Endothelial cell (in vitro differentiated cells): ENCODE data around the gene TBL1XR1. TPM values are rescaled to one million over a fixed set of nuclear protein-coding genes. Genes with fewer than 3 reads are reported as not detected.
"Not testable (repeated sequence)": the region's sequence is repeated elsewhere in the genome, so short reads cannot be mapped to it uniquely, and the experiment has no call there.

Experiments used
- DNase-seq: peaks from one replicate; pipeline ENCODE4 v3.0.0; 2021; ENCODE audit warnings: low spot score
- H3K27ac Mint-ChIP-seq: one replicate; pipeline ENCODE4 v1.8.0; 2021; ENCODE audit warnings: mixed read lengths, inconsistent platforms; ENCODE audit not compliant: unreplicated experiment
- H3K27me3 Mint-ChIP-seq: one replicate; pipeline ENCODE4 v1.8.0; 2021; ENCODE audit warnings: mild to moderate bottlenecking, moderate library complexity, mixed read lengths, inconsistent platforms; ENCODE audit not compliant: unreplicated experiment
- H3K36me3 Mint-ChIP-seq: one replicate; pipeline ENCODE4 v1.8.0; 2021; ENCODE audit warnings: mild to moderate bottlenecking, low read depth, mixed read lengths, inconsistent platforms; ENCODE audit not compliant: unreplicated experiment
- H3K4me1 Mint-ChIP-seq: one replicate; pipeline ENCODE4 v1.8.0; 2021; ENCODE audit warnings: mild to moderate bottlenecking, mixed read lengths, inconsistent platforms; ENCODE audit not compliant: unreplicated experiment
- H3K4me3 Mint-ChIP-seq: one replicate; pipeline ENCODE4 v1.8.0; 2021; ENCODE audit warnings: mild to moderate bottlenecking, mixed read lengths, inconsistent platforms; ENCODE audit not compliant: unreplicated experiment
- H3K9me3 Mint-ChIP-seq: one replicate; pipeline ENCODE4 v1.8.0; 2021; ENCODE audit warnings: mixed read lengths, inconsistent platforms; ENCODE audit not compliant: unreplicated experiment
- CTCF ChIP-seq: fragments of 200-600 bp; sonication (generic); IDR thresholded peaks from one replicate; pipeline ENCODE4 v1.5.0; 2021; ENCODE audit warnings: antibody characterized with exemption; ENCODE audit not compliant: unreplicated experiment
- total RNA-seq: library from RNA; stranded (reverse); fragmentation: NEBNext Ultra II Directional; extraction: Animal tissue kit (Norgen Biotek cat#: 25700); gene quantifications from one replicate; pipeline ENCODE4 v1.2.1, GENCODE V29; 2021; ENCODE audit not compliant: unreplicated experiment

The TBL1XR1 gene
- total RNA-seq, 1 donor from 2014 or later: 156 TPM

GRCh38 chr3:177190756-177191681 lies 6.3 kb downstream of the TBL1XR1 start:
- DNase-seq: no peak
- Mint-ChIP-seq H3K27me3 (peaks cover 5% of the 10 kb centered on the region), H3K4me3 (no peak overlapping the region), H3K27ac (peak overlapping the region; percentile 62), H3K36me3 (peaks cover 14% of the 10 kb centered on the region), H3K9me3 (no peaks in the 10 kb centered on the region), H3K4me1 (peaks cover 37% of the 10 kb centered on the region)
- no peak for TF ChIP-seq CTCF

- Mint-ChIP-seq H3K36me3 (peaks cover 10% of the 10 kb centered on the region), H3K4me1 (peaks cover 37% of the 10 kb centered on the region), H3K27ac (peak overlapping the region; percentile 62)
- not testable (repeated sequence) for H3K9me3 Mint-ChIP-seq, H3K4me3 Mint-ChIP-seq, DNase-seq, H3K27me3 Mint-ChIP-seq
These were observed 7.1 kb downstream of the TBL1XR1 start for GRCh38 chr3:177190184-177190583.

GRCh38 chr3:177188325-177188724 lies 9.0 kb downstream of the TBL1XR1 start:
- Mint-ChIP-seq H3K4me3 (peak overlapping the region; percentile 68), H3K27ac (peak overlapping the region; percentile 77), H3K4me1 (peaks cover 21% of the 10 kb centered on the region)
- DNase-seq, H3K9me3 Mint-ChIP-seq, H3K27me3 Mint-ChIP-seq, H3K36me3 Mint-ChIP-seq: not testable (repeated sequence)

GRCh38 chr3:177186306-177186705 lies 11.0 kb downstream of the TBL1XR1 start:
- Mint-ChIP-seq H3K27ac (no peak overlapping the region), H3K36me3 (peaks cover 4% of the 10 kb centered on the region), H3K27me3 (no peaks in the 10 kb centered on the region), H3K4me1 (peaks cover 20% of the 10 kb centered on the region), H3K4me3 (no peak overlapping the region), H3K9me3 (no peaks in the 10 kb centered on the region)
- TF ChIP-seq CTCF: no peak
- no peak for DNase-seq

- no peaks in the 10 kb centered on the region for H3K27me3 Mint-ChIP-seq
- H3K4me1 Mint-ChIP-seq: peaks cover 17% of the 10 kb centered on the region
- DNase-seq: no peak
- TF ChIP-seq CTCF: no peak
- H3K36me3 Mint-ChIP-seq: peaks cover 3% of the 10 kb centered on the region
- H3K27ac Mint-ChIP-seq: peak overlapping the region; percentile 1
- no peaks in the 10 kb centered on the region for H3K9me3 Mint-ChIP-seq
- no peak overlapping the region for H3K4me3 Mint-ChIP-seq
These were observed 12.2 kb downstream of the TBL1XR1 start for GRCh38 chr3:177185035-177185574.

GRCh38 chr3:177184602-177185001 lies 12.7 kb downstream of the TBL1XR1 start:
- H3K27me3 Mint-ChIP-seq, H3K36me3 Mint-ChIP-seq, H3K4me3 Mint-ChIP-seq, H3K9me3 Mint-ChIP-seq, DNase-seq, H3K27ac Mint-ChIP-seq: not testable (repeated sequence)
- H3K4me1 Mint-ChIP-seq: peaks cover 17% of the 10 kb centered on the region
